IMR-90 (cell line): ENCODE measurements around the gene SCGB1A1.

Source experiments
- BHLHE40 ChIP-seq: fragments of 150-350 bp; IDR thresholded peaks from 2 replicates; pipeline ENCODE4 v1.6.1; 2016; ENCODE audit warnings: mild to moderate bottlenecking, low read depth, low read length
- CEBPB ChIP-seq: IDR thresholded peaks from 2 replicates; pipeline ENCODE4 v1.6.1; 2012; ENCODE audit warnings: low read depth, low read length, improper control_type of control experiment
- FOS ChIP-seq: fragments of 150-350 bp; IDR thresholded peaks from 2 replicates; pipeline ENCODE4 v1.6.1; 2016; ENCODE audit warnings: low read depth, low read length
- MAFK ChIP-seq: IDR thresholded peaks from 2 replicates; pipeline ENCODE4 v1.6.1; 2012; ENCODE audit warnings: low read depth, low read length, improper control_type of control experiment
- MAZ ChIP-seq: IDR thresholded peaks from 2 replicates; pipeline ENCODE4 v1.6.1; 2012; ENCODE audit warnings: low read depth, mild to moderate bottlenecking, low read length, improper control_type of control experiment, moderate library complexity, borderline replicate concordance
- MXI1 ChIP-seq: IDR thresholded peaks from 2 replicates; pipeline ENCODE4 v1.6.1; 2012; ENCODE audit warnings: low read depth, mild to moderate bottlenecking, low read length, moderate library complexity, borderline replicate concordance
- NFE2L2 ChIP-seq: fragments of 150-350 bp; IDR thresholded peaks from 2 replicates; pipeline ENCODE4 v1.6.1; 2016; ENCODE audit warnings: low read depth, mild to moderate bottlenecking, low read length
- POLR2A ChIP-seq: IDR thresholded peaks from 2 replicates; pipeline ENCODE4 v1.6.1; 2012; ENCODE audit warnings: mild to moderate bottlenecking, low read depth, low read length
- RAD21 ChIP-seq: IDR thresholded peaks from 2 replicates; pipeline ENCODE4 v1.6.1; 2012; ENCODE audit warnings: low read length, improper control_type of control experiment
- RCOR1 ChIP-seq: IDR thresholded peaks from 2 replicates; pipeline ENCODE4 v1.6.1; 2012; ENCODE audit warnings: mild to moderate bottlenecking, low read length, improper control_type of control experiment; ENCODE audit not compliant: insufficient replicate concordance
- RFX5 ChIP-seq: IDR thresholded peaks from 2 replicates; pipeline ENCODE4 v1.8.0; 2012; ENCODE audit warnings: low read depth, mild to moderate bottlenecking, low read length, moderate library complexity
- SMC3 ChIP-seq: fragments of 150-350 bp; IDR thresholded peaks from 2 replicates; pipeline ENCODE4 v1.6.1; 2016; ENCODE audit warnings: low read depth, mild to moderate bottlenecking, antibody characterized with exemption, low read length, moderate library complexity
- TF ChIP-seq, protein P1 (sequence below): conservative IDR thresholded peaks from 2 replicates; pipeline ENCODE4 v1.5.1; 2012; ENCODE audit warnings: mild to moderate bottlenecking, low read depth, low read length, improper control_type of control experiment
- TF ChIP-seq, protein P2 (sequence below): fragments of 150-350 bp; IDR thresholded peaks from 2 replicates; pipeline ENCODE4 v1.6.1; 2016; ENCODE audit warnings: low read depth, mild to moderate bottlenecking, low read length, moderate library complexity, borderline replicate concordance

DNA sequence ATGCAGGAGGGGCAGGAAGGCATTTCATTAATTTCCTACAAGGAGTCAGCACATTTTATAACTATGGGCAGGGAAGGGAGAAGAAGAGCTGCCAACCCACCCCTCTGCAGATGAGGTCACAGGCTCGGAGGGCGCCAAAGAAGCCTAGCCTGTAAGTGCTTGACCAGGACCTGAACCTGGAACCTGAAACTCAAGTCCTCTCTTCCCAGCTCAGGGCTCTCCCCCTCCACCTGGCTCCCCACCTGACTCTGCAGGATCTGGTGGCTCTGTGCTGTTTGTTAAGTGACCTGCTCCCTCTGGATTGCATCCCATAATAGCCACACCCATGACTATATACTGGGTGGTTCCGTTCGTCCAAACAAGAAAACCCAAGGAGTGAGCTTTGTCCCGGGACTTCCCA lies 27.3 kb downstream of the SCGB1A1 start:
- TF ChIP-seq CEBPB (no peak), MXI1 (no peak), RAD21 (no peak), RCOR1 (no peak), RFX5 (no peak), MAFK (no peak), BHLHE40 (no peak), POLR2A (no peak), NFE2L2 (no peak), MAZ (no peak), FOS (no peak), SMC3 (no peak)
- TF ChIP-seq, protein P1, sequence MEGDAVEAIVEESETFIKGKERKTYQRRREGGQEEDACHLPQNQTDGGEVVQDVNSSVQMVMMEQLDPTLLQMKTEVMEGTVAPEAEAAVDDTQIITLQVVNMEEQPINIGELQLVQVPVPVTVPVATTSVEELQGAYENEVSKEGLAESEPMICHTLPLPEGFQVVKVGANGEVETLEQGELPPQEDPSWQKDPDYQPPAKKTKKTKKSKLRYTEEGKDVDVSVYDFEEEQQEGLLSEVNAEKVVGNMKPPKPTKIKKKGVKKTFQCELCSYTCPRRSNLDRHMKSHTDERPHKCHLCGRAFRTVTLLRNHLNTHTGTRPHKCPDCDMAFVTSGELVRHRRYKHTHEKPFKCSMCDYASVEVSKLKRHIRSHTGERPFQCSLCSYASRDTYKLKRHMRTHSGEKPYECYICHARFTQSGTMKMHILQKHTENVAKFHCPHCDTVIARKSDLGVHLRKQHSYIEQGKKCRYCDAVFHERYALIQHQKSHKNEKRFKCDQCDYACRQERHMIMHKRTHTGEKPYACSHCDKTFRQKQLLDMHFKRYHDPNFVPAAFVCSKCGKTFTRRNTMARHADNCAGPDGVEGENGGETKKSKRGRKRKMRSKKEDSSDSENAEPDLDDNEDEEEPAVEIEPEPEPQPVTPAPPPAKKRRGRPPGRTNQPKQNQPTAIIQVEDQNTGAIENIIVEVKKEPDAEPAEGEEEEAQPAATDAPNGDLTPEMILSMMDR: no peak
- TF ChIP-seq, protein P2, sequence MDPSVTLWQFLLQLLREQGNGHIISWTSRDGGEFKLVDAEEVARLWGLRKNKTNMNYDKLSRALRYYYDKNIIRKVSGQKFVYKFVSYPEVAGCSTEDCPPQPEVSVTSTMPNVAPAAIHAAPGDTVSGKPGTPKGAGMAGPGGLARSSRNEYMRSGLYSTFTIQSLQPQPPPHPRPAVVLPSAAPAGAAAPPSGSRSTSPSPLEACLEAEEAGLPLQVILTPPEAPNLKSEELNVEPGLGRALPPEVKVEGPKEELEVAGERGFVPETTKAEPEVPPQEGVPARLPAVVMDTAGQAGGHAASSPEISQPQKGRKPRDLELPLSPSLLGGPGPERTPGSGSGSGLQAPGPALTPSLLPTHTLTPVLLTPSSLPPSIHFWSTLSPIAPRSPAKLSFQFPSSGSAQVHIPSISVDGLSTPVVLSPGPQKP: no peak
